ENCODE results near the gene MCUB.
"Not testable (repeated sequence)": the region's sequence is repeated elsewhere in the genome, so short reads cannot be mapped to it uniquely, and the experiment has no call there.

MCUB gene, protein sequence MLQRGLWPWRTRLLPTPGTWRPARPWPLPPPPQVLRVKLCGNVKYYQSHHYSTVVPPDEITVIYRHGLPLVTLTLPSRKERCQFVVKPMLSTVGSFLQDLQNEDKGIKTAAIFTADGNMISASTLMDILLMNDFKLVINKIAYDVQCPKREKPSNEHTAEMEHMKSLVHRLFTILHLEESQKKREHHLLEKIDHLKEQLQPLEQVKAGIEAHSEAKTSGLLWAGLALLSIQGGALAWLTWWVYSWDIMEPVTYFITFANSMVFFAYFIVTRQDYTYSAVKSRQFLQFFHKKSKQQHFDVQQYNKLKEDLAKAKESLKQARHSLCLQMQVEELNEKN

GRCh38 chr4:109559983-109560686, at the start of gene MCUB:
Gene MCUB, plus strand, starts transcription at chr4:109560246. Its CDS starts 92 bp downstream, at chr4:109560338.
- DNase-seq: peak; percentile 79

DNA sequence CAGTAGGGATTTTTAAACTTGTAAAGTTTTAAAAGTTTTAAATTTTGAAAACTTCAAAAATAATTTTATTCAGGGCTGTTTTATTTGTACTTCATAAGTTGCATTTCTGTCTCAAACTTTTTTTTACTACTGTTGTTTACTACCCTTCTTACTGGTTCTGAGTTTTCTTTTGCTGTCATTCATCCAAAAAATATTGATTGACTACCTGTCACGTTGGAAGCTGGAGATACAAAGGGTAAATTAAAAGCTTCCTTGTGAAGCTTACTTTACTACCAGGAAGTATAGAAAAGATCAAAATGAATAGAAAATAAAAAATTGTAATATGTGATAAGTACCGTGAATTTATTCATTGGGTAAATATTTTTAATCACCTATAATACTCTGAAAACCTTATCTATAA, 49.4 kb upstream of the MCUB start:
- DNase-seq: no peak

DNA sequence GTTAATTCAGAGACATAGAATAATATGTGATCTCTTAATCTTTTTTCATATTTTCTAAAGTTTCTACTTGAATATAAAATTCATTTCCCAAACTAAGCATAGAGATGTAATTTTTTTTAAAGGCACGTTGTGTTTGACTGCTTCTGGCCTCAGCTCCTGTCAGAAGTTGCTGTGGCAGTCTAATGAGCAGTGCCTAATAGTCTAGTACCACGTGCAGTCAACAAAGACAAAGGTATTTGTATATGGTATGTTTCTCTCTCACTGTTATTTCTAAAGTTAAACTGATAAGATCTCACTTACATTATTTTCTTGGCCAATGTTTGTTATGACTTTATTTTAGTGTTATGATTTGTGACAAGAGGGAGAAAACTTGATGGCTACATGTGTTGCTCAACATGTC, 48.6 kb upstream of the MCUB start:
- DNase-seq: no peak

DNA sequence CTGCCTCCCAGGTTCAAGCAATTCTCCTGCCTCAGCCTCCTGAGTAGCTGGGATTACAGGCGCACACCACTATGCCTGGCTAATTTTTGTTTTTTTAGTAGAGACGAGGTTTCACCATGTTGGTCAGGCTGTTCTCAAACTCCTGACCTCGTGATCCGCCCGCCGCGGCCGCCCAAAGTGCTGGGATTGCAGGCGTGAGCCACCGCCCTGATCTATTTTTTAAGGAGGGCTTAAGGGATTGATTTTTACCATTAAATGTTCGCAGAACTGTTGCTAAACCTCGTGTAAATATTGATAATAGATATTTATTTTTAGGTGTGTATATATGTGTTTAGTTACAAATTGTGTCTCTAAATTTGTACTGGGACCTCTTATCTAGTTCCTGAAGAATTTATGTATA, 46.7 kb upstream of the MCUB start:
- not testable (repeated sequence) for DNase-seq

GRCh38 chr4:109532182-109532581, 27.9 kb upstream of the MCUB start:
- no peak for DNase-seq

DNA sequence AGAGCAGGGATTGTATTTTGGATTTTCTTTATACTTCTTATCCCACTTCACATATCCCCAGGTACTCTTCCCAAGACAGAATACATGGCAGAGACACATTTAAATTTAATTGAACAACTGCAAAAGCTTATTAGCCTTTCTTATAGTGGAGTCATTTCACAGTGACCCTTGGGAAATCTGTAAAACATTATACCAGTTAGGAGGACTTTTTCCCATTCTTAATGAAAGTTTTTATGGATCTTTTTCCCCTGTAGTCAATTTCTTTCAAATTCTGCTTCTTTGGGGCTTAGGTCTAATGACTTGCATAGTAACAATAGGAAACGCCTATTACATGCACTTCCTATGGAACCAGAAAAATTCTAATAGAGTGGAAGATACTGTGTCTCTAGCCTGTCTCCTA, 14.6 kb upstream of the MCUB start:
- DNase-seq: no peak

- no peak for DNase-seq
These were observed 12.7 kb upstream of the MCUB start for GRCh38 chr4:109547394-109547793.

GRCh38 chr4:109548655-109549054, 11.4 kb upstream of the MCUB start:
- no peak for DNase-seq

- no peak for DNase-seq
These were observed 7.8 kb upstream of the MCUB start for GRCh38 chr4:109552237-109552636.

DNA sequence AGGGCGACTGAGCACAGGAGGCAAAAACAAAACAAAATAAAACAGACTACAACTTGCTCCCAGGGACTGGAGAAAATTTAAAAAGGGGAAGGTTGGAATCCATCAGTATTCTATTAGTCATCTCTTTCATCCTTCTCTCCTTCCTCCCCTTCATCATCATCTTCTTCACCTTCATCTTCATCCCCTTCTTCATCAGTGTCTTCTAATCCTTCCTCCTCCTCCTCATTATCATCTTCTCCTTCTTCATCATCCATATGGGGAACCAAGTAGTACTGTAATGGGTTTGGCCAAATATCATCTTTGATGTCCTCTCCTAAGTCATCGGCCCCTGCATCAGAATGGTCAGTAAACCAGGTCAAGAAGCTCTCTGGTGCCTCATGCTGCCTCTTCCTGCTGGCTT, 6.9 kb upstream of the MCUB start:
- DNase-seq: no peak

DNA sequence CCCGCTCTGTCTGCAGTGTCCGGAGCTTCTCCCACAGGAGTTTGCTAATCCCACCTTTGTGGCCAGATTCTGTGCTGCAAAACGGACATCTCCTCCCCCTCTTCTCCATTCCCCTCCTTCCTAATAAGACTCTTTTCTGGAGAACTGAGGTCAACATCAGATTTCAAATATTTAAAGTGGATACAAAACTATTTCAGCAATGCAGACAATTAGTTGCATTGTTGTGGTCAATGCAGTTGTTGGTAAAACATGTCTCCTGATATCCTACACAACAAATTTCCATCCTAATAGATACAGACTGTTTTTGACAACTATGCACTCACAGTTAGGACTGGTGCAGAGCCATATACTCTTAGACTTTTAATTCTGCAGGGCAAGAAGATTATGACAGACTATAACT, 5.1 kb upstream of the MCUB start:
- no peak for DNase-seq

DNA sequence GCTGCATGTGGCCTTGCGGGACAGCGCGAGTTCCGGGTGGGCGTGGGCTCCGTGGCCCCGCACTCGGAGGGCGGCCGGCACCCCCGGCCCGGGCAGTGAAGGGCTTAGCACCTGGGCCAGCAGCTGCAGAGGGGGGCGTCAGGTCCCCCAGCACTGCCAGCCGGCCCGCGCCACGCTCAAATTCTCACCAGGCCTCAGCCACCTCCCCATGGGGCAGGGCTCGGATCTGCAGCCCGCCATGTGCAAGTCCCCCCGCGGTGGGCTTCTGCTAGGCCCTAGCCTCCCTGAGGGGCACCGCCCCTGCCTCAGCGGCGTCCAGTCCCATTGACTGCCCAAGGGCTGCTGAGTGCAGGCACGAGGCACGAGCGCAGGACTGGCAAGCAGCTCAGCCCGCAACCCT, 2.6 kb upstream of the MCUB start:
- DNase-seq: no peak

DNA sequence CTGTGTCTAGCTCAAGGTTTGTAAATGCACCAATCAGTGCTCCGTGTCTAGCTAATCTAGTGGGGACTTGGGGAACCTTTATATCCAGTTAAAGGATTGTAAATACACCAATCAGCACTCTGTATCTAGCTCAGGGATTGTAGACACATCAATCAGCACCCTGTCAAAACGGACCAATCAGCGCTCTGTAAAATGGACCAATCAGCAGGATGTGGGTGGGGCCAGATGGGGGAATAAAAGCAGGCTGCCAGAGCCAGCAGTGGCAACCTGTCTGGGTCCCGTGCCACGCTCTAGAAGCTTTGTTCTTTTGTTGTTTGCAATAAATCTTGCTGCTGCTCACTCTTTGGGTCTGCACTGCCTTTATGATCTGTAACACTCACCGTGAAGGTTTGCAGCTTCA, 2.0 kb upstream of the MCUB start:
- DNase-seq: not testable (repeated sequence)

- DNase-seq: no peak
These were observed 442 bp upstream of the MCUB start for GRCh38 chr4:109559625-109559982.

GRCh38 chr4:109560687-109561461, 828 bp downstream of the MCUB start:
- DNase-seq: no peak

GRCh38 chr4:109562457-109563239, 2.6 kb downstream of the MCUB start:
- DNase-seq: no peak

DNA sequence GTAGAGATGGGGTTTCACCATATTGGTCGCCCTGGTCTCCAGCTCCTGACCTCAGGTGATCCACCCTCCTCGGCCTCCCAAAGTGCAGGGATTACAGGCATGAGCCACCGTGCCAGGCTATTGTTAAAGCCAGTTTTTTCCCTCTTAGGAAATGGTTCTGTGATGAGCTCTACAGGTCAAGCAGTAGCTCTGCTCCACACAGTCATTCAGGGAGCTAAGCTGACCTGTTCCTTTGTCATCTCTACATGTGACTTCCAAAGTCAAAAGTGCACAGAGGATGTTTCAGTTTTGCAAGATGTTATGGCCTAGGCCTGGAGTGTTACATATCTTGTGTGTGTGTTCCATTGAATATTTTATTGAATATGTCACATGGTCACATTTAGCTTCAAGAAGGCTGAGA, 11.4 kb downstream of the MCUB start:
- no peak for DNase-seq

DNA sequence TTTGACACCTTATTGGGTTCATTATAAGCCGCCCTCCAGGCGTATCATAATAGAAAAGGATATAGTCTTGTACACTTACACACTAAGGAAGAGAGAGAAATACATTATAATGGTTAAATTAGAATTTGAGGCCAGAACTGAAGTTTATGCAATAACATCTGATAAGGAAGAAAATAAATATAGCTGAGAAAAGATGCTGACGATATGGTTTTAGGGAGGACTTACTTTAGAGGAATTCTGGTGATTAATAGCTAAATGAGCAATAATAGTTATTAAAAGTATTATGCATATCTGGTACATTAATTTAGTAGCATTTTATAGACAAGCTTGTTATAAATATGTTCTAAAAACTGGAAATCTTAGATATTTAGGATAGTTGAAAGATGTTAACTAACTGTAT, 12.1 kb downstream of the MCUB start:
- DNase-seq: no peak

- no peak for DNase-seq
These were observed 14.4 kb downstream of the MCUB start for GRCh38 chr4:109574443-109574850.

DNA sequence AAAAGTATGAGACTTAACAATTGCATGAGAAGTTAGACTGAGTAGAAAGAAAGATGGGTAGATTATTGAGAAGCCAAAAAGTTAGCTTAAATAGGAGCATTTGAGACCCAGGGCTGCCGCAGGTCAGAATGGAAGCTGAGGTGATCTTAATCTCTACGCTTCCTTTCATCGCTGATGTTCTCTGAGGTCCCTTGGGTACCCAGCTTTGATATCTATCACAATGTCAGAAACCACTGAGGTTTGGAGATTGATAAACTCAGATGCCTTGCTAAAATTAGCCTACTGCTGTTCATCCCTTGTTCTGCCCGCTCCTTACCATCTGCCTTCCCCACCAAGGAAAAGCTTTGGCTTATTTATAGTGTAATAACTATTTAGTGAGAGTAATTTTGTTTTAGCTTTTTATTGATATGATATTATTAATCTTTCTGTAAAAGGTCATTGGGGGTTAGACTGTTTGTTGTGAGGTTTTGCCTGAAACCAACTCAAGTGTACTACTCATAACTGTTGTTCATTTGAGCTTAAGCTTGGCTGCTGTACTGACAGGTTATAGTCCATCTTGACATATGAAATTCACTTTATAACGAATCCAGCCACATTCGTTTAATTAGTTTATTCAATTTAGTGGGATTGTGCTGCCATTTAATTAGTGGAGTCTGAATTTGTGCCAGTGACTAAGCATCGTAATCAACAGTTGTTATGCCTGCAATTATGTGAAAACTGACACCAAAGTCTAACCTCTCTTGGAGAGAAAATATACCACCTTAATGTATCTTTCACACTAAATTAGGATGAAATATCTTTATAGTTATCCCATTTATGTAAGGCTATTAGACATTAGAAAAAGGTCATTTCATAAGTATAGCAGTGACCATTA, 15.1 kb downstream of the MCUB start:
- DNase-seq: no peak

DNA sequence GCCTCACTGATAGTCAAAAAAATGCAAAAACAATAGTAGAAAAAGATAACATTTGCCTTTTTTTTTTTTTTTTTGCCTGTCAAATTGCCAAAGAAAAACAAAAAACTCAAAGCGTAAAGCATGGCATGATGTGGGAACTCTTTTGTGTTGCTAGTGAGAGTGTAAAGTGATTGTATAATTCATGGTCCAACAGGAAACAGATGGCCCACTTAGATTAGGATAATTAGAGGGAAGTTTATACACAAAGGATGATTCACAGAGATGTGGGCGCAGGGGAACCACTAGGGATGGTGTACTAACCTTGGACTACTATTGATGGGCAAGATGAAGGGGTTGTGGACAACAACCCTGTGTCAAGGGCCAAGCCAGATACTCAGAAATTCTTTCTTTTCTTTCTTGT, 16.4 kb downstream of the MCUB start:
- no peak for DNase-seq

GRCh38 chr4:109578846-109579245, 18.8 kb downstream of the MCUB start:
- DNase-seq: no peak

All from NCI-H510A (cell line).